HG02798 (cell line): ENCODE results near the gene GJD3.
"Not testable (repeated sequence)": the region's sequence is repeated elsewhere in the genome, so short reads cannot be mapped to it uniquely, and the experiment has no call there.

Experiments
- ATAC-seq: cut with Tn5 transposase; IDR thresholded peaks from one replicate; pipeline ENCODE4 v1.9.1; 2021; ENCODE audit warnings: mild to moderate bottlenecking; ENCODE audit not compliant: unreplicated experiment, poor library complexity

Gene GJD3, protein sequence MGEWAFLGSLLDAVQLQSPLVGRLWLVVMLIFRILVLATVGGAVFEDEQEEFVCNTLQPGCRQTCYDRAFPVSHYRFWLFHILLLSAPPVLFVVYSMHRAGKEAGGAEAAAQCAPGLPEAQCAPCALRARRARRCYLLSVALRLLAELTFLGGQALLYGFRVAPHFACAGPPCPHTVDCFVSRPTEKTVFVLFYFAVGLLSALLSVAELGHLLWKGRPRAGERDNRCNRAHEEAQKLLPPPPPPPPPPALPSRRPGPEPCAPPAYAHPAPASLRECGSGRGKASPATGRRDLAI

GRCh38 chr17:40364121-40364861 is at the start of gene GJD3:
GJD3 (minus strand) TSS chr17:40364737; CDS start chr17:40363815, 922 bp downstream.
- no peak for ATAC-seq

- ATAC-seq, result not testable (repeated sequence)
Measured at GRCh38 chr17:40414312-40414711, 49.8 kb upstream of the GJD3 start.

GRCh38 chr17:40412880-40413279 is 48.3 kb upstream of the GJD3 start:
- no peak for ATAC-seq

DNA sequence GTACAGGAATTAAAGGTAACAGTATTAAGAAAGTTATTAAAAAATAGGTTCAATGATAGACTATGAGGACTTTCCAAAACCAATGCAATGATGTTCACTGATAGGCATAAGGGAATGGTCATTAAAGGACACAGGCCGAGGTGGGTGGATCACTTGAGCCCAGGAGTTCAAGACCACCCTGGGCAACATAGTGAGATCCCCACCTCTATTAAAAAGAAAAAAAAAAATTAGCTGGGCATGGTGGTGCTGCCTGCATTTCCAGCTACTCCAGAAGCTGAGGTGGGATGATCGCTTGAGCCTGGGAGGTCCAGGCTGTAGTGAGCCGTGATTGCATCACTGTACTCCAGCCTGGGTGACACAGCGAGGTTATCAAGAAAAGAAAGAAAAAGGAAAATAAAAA is 47.3 kb upstream of the GJD3 start:
- ATAC-seq, result no peak

GRCh38 chr17:40410082-40410481 is 45.5 kb upstream of the GJD3 start:
- ATAC-seq, result no peak

DNA sequence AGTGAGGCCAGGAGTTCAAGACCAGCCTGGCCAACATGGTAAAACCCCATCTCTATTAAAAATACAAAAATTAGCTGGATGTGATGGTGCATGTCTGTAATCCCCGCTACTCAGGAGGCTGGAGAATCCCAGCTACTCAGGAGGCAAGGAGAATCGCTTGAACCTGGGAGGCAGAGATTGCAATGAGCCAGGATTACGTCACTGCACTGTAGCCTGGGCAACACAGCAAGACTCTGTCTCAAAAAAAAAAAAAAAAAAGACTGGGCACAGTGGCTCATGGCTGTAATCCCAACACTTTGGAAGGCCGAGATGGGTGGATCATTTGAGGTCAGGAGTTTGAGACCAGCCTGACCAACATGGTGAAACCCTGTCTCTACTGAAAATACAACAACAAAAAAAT is 45.0 kb upstream of the GJD3 start:
- not testable (repeated sequence) for ATAC-seq

DNA sequence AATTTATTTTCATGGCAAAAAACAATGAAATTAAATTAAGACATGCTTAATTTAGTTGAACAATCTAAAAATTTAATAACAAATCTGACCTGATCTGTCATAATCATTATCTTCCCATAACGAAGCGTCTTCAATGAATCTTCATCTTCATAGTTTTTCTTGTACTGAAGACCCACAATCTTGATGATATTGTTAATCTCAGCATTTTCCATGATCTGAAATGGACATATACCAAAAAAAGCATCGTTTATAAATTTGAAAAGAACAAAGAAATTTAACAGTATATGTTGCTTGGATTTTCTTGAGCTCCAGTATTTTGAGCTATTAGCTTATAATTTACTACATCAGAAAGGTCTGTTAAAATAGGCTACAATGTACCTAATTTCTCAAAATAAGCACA is 42.9 kb upstream of the GJD3 start:
- no peak for ATAC-seq

GRCh38 chr17:40404003-40404402 is 39.5 kb upstream of the GJD3 start:
- no peak for ATAC-seq

GRCh38 chr17:40402668-40403067 is 38.1 kb upstream of the GJD3 start:
- ATAC-seq, result no peak

GRCh38 chr17:40399185-40399584 is 34.6 kb upstream of the GJD3 start:
- ATAC-seq, result no peak

DNA sequence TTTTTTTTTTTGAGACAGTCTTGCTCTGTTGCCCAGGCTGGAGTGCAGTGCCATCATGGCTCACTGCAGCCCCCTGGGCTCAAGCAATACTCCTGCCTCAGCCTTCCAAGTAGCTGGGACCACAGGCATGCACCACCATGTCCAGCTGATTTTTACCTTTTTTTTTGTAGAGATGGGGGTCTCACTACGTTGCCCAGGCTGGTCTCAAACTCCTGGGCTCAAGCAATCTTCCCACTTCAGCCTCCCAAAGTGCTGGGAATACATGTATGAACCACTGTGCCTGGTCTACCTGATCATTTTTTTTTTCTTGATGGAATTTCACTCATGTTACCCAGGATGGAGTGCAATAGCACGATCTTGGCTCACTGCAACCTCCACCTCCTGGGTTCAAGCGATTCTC is 22.0 kb upstream of the GJD3 start:
- not testable (repeated sequence) for ATAC-seq

GRCh38 chr17:40382251-40382650 is 17.7 kb upstream of the GJD3 start:
- ATAC-seq, result no peak

DNA sequence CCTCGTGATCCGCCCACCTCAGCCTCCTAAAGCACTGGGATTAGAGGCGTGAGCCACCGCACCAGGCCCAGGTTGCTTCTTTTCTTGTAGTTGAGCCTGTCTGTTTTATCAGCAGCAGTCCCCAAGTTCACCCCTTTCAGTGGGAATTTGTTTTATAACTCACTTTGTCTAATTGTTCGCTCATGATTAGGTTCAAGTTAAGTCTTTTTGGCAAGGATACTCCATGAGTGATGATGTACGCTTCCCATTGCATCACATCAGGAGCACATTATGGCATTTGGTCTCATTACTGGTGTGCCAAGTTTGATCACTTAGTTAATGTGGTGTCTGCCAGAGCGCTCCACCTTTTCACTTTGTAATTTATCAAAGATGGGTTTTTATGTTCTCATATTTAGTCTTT is 14.4 kb upstream of the GJD3 start:
- ATAC-seq, result no peak

- no peak for ATAC-seq
Measured at GRCh38 chr17:40377832-40378231, 13.3 kb upstream of the GJD3 start.

GRCh38 chr17:40376541-40376940 is 12.0 kb upstream of the GJD3 start:
- not testable (repeated sequence) for ATAC-seq

GRCh38 chr17:40375786-40376185 is 11.2 kb upstream of the GJD3 start:
- ATAC-seq, result not testable (repeated sequence)

- ATAC-seq, result no peak
Measured at GRCh38 chr17:40374821-40375498, 10.4 kb upstream of the GJD3 start.

DNA sequence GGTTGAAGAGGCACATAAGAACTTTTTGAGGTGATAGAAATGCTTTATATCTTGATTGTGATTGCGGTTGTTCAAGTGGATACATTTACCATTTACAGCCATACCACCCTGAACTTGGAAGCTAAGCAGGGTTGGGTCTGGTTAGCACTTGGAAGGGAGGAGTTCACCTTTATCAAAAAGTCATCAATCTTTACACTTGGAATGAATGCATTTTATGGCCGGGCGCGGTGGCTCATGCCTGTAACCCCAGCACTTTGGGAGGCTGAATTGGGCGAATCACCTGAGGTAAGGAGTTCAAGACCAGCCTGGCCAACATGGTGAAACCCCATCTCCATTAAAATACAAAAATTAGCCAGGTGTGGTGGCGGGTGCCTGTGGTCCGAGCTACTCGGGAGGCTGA is 9.5 kb upstream of the GJD3 start:
- ATAC-seq, result no peak

DNA sequence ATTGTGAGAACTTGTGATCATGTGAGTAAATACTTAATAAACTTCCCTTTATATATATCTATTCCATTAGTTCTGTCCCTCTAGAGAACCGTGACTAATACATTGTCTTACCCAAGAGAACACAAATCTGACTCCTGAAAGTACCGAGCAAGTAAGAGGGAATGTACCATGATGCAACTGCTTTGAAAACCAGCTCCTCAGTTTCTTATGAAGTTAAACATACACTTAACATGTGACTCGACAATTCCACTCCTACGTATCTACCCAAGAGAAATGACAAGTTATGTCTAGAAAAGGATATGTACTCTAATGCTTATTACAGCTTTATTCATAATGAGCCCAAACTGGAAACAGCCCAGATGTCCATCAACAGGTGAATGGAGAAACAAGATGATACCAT is 8.8 kb upstream of the GJD3 start:
- ATAC-seq, result no peak

- not testable (repeated sequence) for ATAC-seq
Measured at GRCh38 chr17:40372644-40373043, 8.1 kb upstream of the GJD3 start.

- ATAC-seq, result no peak
Measured at GRCh38 chr17:40372031-40372430, 7.5 kb upstream of the GJD3 start.
